B cell (primary cell): Measurements from ENCODE around the gene PRKCA. TPM values are rescaled to one million over a fixed set of nuclear protein-coding genes. Genes with fewer than 3 reads are reported as not detected.

Source experiments
- ATAC-seq: fragments of 200-7000 bp; cut with Tn5 transposase; one replicate; pipeline ENCODE4 v1.10.0; 2021; ENCODE audit warnings: low read depth, mild to moderate bottlenecking, moderate number of reproducible peaks, moderate library complexity
- CTCF ChIA-PET: fragments of 350-600 bp; sonication (Branson Sonifier 250); formaldehyde crosslinking; loops from one replicate; lab custom pipeline; 2021; ENCODE audit warnings: antibody characterized with exemption, inconsistent platforms; lab: Charles Lee
- POLR2A ChIA-PET: fragments of 350-600 bp; sonication (Branson Sonifier 250); formaldehyde crosslinking; loops from one replicate; lab custom pipeline; 2021; ENCODE audit warnings: antibody characterized with exemption; lab: Charles Lee
- DNase-seq: peaks from one replicate; pipeline ENCODE4 v3.0.0; 2013
- H2AFZ ChIP-seq: 2 replicates; pipeline ENCODE4 v1.6.1; 2012; ENCODE audit warnings: mild to moderate bottlenecking, low read depth, low read length; ENCODE audit not compliant: insufficient read depth, poor library complexity, severe bottlenecking
- H3K27ac ChIP-seq, 2 donors: 1 replicate in 1 of 2; 2 replicates in 1 of 2; pipeline ENCODE4 v1.5.1; 2012 to 2013; ENCODE audit warnings: low read length in 2 of 2, mild to moderate bottlenecking in 2 of 2, moderate library complexity in 1 of 2
- H3K27me3 ChIP-seq, 4 experiments: fragments of 200-600 bp in 1 of 4; sonication (generic) in 1 of 4; replicated peaks in 1 of 4; 1 replicate in 2 of 4; 2 replicates in 2 of 4; pipeline versions ENCODE4 v1.6.1 to v1.7.0; 2013 to 2016; ENCODE audit warnings: low read length in 3 of 4, mild to moderate bottlenecking in 2 of 4, mixed read lengths in 1 of 4, moderate library complexity in 1 of 4; ENCODE audit not compliant: insufficient read depth in 4 of 4, control insufficient read depth in 3 of 4; ENCODE audit errors: control extremely low read depth in 1 of 4
- H3K36me3 ChIP-seq, 2 experiments: replicated peaks in 1 of 2; 1 replicate in 1 of 2; 2 replicates in 1 of 2; pipeline versions ENCODE4 v1.6.1 to v1.7.1; 2013; ENCODE audit warnings: low read length in 1 of 2; ENCODE audit not compliant: insufficient read depth in 2 of 2, control insufficient read depth in 1 of 2; ENCODE audit errors: control extremely low read depth in 1 of 2, extremely low read depth in 1 of 2
- H3K4me1 ChIP-seq, 2 donors: fragments of 200-600 bp in 1 of 2; sonication (generic) in 1 of 2; 1 replicate in 1 of 2; 2 replicates in 1 of 2; pipeline versions ENCODE4 v1.5.1 to v1.6.1; 2013 to 2017; ENCODE audit warnings: low read length in 2 of 2; ENCODE audit not compliant: control insufficient read depth in 2 of 2, insufficient read depth in 2 of 2
- H3K4me2 ChIP-seq: replicated peaks from 2 replicates; pipeline ENCODE3; 2012; ENCODE audit warnings: mild to moderate bottlenecking, low read depth, low read length; ENCODE audit not compliant: poor library complexity, severe bottlenecking
- H3K4me3 ChIP-seq, 5 experiments: fragments of 200-600 bp in 1 of 5; sonication (generic) in 1 of 5; 1 replicate in 3 of 5; 2 replicates in 2 of 5; pipeline versions ENCODE4 v1.5.1 to v1.7.0; 2011 to 2016; ENCODE audit warnings: low read length in 4 of 5, mild to moderate bottlenecking in 4 of 5, low read depth in 2 of 5, control low read depth in 1 of 5, moderate library complexity in 1 of 5; ENCODE audit not compliant: insufficient read depth in 1 of 5; ENCODE audit errors: control extremely low read depth in 1 of 5, extremely low read depth in 1 of 5
- H3K79me2 ChIP-seq: fragments of 200-600 bp; sonication (generic); one replicate; pipeline ENCODE4 v1.6.0; 2016; ENCODE audit warnings: low read length; ENCODE audit not compliant: control insufficient read depth, insufficient read depth
- H3K9ac ChIP-seq: fragments of 200-600 bp; sonication (generic); 2 replicates; pipeline ENCODE4 v1.6.1; 2017; ENCODE audit warnings: mild to moderate bottlenecking, low read length, moderate library complexity
- H3K9me3 ChIP-seq, 3 donors: one replicate each; pipeline versions ENCODE4 v1.6.1 to v1.7.1; 2013; ENCODE audit warnings: low read length in 2 of 3; ENCODE audit not compliant: control insufficient read depth in 2 of 3, insufficient read depth in 1 of 3; ENCODE audit errors: control extremely low read depth in 1 of 3
- H4K20me1 ChIP-seq: 2 replicates; pipeline ENCODE4 v1.6.0; 2012; ENCODE audit warnings: mild to moderate bottlenecking, low read length; ENCODE audit not compliant: insufficient read depth, control insufficient read depth, poor library complexity, severe bottlenecking
- H3K27ac Mint-ChIP-seq: one replicate; pipeline ENCODE4 v1.8.0; 2021; ENCODE audit warnings: mixed read lengths
- H3K27me3 Mint-ChIP-seq: one replicate; pipeline ENCODE4 v1.8.0; 2021; ENCODE audit warnings: mixed read lengths
- H3K4me1 Mint-ChIP-seq: one replicate; pipeline ENCODE4 v1.8.0; 2021; ENCODE audit warnings: mixed read lengths
- H3K4me3 Mint-ChIP-seq: one replicate; pipeline ENCODE4 v1.8.0; 2021; ENCODE audit warnings: mixed read lengths
- H3K9me3 Mint-ChIP-seq: one replicate; pipeline ENCODE4 v1.8.0; 2022; ENCODE audit warnings: mixed read lengths; ENCODE audit not compliant: insufficient read depth
- EZH2 ChIP-seq: IDR thresholded peaks from 2 replicates; pipeline ENCODE4 v1.6.1; 2012; ENCODE audit warnings: borderline replicate concordance, low read depth, mild to moderate bottlenecking, moderate library complexity, low read length; ENCODE audit not compliant: insufficient read depth, poor library complexity, severe bottlenecking
- WGBS: methylation state at CpG from one replicate; pipeline ENCODE4 v1.1.5; 2013; ENCODE audit warnings: missing lambda C conversion rate; ENCODE audit not compliant: insufficient coverage; 5-methylcytosine and 5-hydroxymethylcytosine counted together
- intact Hi-C: fragments of 100-400 bp; cut with micrococcal nuclease; formaldehyde crosslinking; loops from one replicate; pipeline ENCODE4 v1.10.0; 2022
- polyA plus RNA-seq: library from polyadenylated mRNA; depleted of rRNA; stranded (reverse); fragments of >200 nt; gene quantifications from 2 replicates; pipeline ENCODE4 v1.2.3, GENCODE V29; 2012
- total RNA-seq, 2 donors: library from RNA; stranded (reverse); fragments of 120-200 nt in 1 of 2; gene quantifications; 1 replicate in 1 of 2; 2 replicates in 1 of 2; pipeline versions ENCODE4 v1.2.3 to v1.2.4, GENCODE V29; 2013 to 2022
- TF ChIP-seq, protein P1 (sequence below): fragments of 200-600 bp; IDR thresholded peaks from one replicate; pipeline ENCODE4 v1.8.0; 2022; ENCODE audit warnings: antibody characterized with exemption, mild to moderate bottlenecking

Gene PRKCA
- total and polyA plus RNA-seq, 2 donors (not counting 1 experiment from before 2014, with no cell fraction given), result 0.33 to 7.7 TPM

DNA sequence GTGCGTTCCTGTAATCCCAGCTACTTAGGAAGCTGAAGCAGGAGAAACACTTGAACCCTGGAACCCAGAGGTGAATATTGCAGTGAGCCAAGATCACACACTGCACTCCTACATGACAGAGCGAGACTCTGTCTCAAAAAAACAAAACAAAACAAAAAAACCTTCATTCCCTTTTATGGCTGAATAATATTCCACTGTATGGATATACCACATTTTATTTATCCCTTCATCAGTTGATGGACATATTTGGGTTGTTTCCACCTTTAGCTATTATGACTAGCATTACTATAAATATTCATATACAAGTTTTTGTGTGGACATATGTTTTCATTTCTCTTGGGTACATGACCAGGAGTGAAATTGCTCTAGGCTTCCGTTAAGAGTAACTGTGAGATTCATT, 30.9 kb upstream of the PRKCA start:
- peaks cover 3% of the 10 kb centered on the region for H3K9me3 Mint-ChIP-seq
- Histone ChIP-seq H3K9me3 (peaks cover 0 to 2% (median 0%) of the 10 kb centered on the region in 3 donors), H3K4me2 (no peak overlapping the region), H3K4me1 (no peaks in the 10 kb centered on the region), H3K4me3 (no peak overlapping the region), H3K9ac (no peak overlapping the region), H3K27ac (no peak overlapping the region), H3K27me3 (no peaks in the 10 kb centered on the region), H3K79me2 (no peaks in the 10 kb centered on the region), H3K36me3 (no peaks in the 10 kb centered on the region), H2AFZ (no peak overlapping the region), H4K20me1 (no peaks in the 10 kb centered on the region)
- H3K27me3 Mint-ChIP-seq, result peaks cover 21% of the 10 kb centered on the region
- intact Hi-C loops, result no loop called here
- TF ChIP-seq, protein P1, sequence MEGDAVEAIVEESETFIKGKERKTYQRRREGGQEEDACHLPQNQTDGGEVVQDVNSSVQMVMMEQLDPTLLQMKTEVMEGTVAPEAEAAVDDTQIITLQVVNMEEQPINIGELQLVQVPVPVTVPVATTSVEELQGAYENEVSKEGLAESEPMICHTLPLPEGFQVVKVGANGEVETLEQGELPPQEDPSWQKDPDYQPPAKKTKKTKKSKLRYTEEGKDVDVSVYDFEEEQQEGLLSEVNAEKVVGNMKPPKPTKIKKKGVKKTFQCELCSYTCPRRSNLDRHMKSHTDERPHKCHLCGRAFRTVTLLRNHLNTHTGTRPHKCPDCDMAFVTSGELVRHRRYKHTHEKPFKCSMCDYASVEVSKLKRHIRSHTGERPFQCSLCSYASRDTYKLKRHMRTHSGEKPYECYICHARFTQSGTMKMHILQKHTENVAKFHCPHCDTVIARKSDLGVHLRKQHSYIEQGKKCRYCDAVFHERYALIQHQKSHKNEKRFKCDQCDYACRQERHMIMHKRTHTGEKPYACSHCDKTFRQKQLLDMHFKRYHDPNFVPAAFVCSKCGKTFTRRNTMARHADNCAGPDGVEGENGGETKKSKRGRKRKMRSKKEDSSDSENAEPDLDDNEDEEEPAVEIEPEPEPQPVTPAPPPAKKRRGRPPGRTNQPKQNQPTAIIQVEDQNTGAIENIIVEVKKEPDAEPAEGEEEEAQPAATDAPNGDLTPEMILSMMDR, result no peak
- no peak for TF ChIP-seq EZH2
- POLR2A ChIA-PET, result no interaction called here
- ATAC-seq, result no peak
- CTCF ChIA-PET, result no interaction called here
- no peak for DNase-seq
- H3K4me3 Mint-ChIP-seq, result no peak overlapping the region
- H3K27ac Mint-ChIP-seq, result no peak overlapping the region
- H3K4me1 Mint-ChIP-seq, result no peaks in the 10 kb centered on the region
- 83% methylated on average over 1 of the region's 3 CpGs for WGBS

DNA sequence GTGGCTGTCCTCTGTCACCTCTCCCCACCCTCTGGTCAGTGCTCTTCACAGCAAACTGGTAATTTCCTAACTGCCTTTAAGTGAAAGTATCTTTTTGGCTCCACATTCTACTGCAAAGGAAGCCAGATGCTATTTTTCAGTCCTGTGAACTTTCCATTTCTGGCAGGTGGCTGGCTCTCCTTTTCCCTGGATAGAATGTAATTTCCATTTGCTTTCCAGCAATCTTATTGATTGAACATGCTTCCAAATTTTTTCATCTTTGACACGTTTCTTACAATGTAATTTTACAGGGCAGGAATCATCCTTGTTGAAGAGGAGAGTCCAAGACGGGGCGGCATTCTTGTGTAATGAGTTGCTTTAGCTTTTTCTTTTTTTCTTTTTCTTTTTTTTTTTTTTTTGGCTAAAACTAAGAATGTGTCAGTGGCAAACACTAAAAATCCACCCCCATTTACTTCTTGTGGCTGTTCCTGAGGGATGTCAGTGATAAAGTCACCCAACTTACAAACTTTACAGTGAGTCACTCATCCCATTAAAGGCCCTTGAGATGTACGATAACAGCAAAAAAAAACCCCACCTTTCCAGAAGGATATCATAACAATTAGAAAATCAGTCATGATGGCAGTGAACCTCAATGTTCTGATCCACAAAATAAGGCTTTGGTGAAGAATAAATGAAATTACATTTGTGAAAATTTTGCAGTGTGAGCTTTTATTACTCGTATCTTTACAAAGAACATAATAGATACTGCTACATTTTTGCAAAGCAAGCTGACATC, 29.4 kb upstream of the PRKCA start:
- no peak overlapping the region for H3K4me2 ChIP-seq
- H3K9me3 Mint-ChIP-seq, result peaks cover 3% of the 10 kb centered on the region

More for the DNA sequence above, 29.4 kb upstream of the PRKCA start:
- H3K36me3 ChIP-seq, result no peaks in the 10 kb centered on the region
- ChIA-PET POLR2A (no interaction called here), CTCF (no interaction called here)
- no CpG with 5 or more reads among the region's 5 CpGs for WGBS
- H3K4me1 ChIP-seq, result no peaks in the 10 kb centered on the region
- no peak overlapping the region for H3K4me3 ChIP-seq
- H2AFZ ChIP-seq, result no peak overlapping the region
- ATAC-seq (no peak), DNase-seq (no peak)
- TF ChIP-seq EZH2, result no peak
- TF ChIP-seq, protein P1, result no peak
- H4K20me1 ChIP-seq, result no peaks in the 10 kb centered on the region
- H3K27ac ChIP-seq, result no peak overlapping the region
- H3K9ac ChIP-seq, result no peak overlapping the region
- Mint-ChIP-seq H3K27me3 (peaks cover 23% of the 10 kb centered on the region), H3K27ac (no peak overlapping the region), H3K4me1 (no peaks in the 10 kb centered on the region), H3K4me3 (no peak overlapping the region)
- H3K79me2 ChIP-seq, result no peaks in the 10 kb centered on the region
- intact Hi-C loops, result no loop called here
- H3K9me3 ChIP-seq, result peaks cover 0 to 2% (median 0%) of the 10 kb centered on the region in 3 donors
- no peaks in the 10 kb centered on the region for H3K27me3 ChIP-seq
